NCI-H82 treated with DMSO at 0.1 percent for 48 hours (cell line): ENCODE results near the gene MB21D2.

Experiments
- DNase-seq: peaks from one replicate; lab custom pipeline; 2025; ENCODE audit not compliant: unreplicated experiment; lab: John Stamatoyannopoulos, UW

The MB21D2 gene

GRCh38 chr3:192835818-192836815 is 81.5 kb downstream of the MB21D2 start:
- no peak for DNase-seq

- DNase-seq, result no peak
Measured at GRCh38 chr3:192834428-192834827, 83.2 kb downstream of the MB21D2 start.

GRCh38 chr3:192833177-192833890 is 84.3 kb downstream of the MB21D2 start:
- DNase-seq, result no peak

GRCh38 chr3:192831801-192832347 is 85.8 kb downstream of the MB21D2 start:
- no peak for DNase-seq

- no peak for DNase-seq
Measured at GRCh38 chr3:192831111-192831644, 86.5 kb downstream of the MB21D2 start.

- DNase-seq, result peak; percentile 54
Measured at GRCh38 chr3:192830291-192831110, 87.2 kb downstream of the MB21D2 start.

- no peak for DNase-seq
Measured at GRCh38 chr3:192827863-192828594, 89.6 kb downstream of the MB21D2 start.

GRCh38 chr3:192827208-192827607 is 90.4 kb downstream of the MB21D2 start:
- DNase-seq, result no peak

- no peak for DNase-seq
Measured at GRCh38 chr3:192826214-192827006, 91.2 kb downstream of the MB21D2 start.

GRCh38 chr3:192825657-192826200 is 91.9 kb downstream of the MB21D2 start:
- no peak for DNase-seq

- DNase-seq, result no peak
Measured at GRCh38 chr3:192825216-192825615, 92.4 kb downstream of the MB21D2 start.

- DNase-seq, result no peak
Measured at GRCh38 chr3:192824313-192824712, 93.3 kb downstream of the MB21D2 start.

GRCh38 chr3:192821161-192821560 is 96.5 kb downstream of the MB21D2 start:
- no peak for DNase-seq

GRCh38 chr3:192820161-192820560 is 97.5 kb downstream of the MB21D2 start:
- no peak for DNase-seq

- no peak for DNase-seq
Measured at GRCh38 chr3:192819001-192819569, 98.6 kb downstream of the MB21D2 start.

GRCh38 chr3:192818126-192818525 is 99.5 kb downstream of the MB21D2 start:
- DNase-seq, result no peak

- DNase-seq, result no peak
Measured at GRCh38 chr3:192817506-192817905, 100.2 kb downstream of the MB21D2 start.

- DNase-seq, result no peak
Measured at GRCh38 chr3:192817053-192817452, 100.6 kb downstream of the MB21D2 start.
